Type B pancreatic cell (in vitro differentiated cells): ENCODE data around the gene FAM50B. TPM values are rescaled to one million over a fixed set of nuclear protein-coding genes. Genes with fewer than 3 reads are reported as not detected.

Experiments
- DNase-seq: peaks from one replicate; pipeline ENCODE4 v3.0.0; 2021; ENCODE audit warnings: mixed read lengths; ENCODE audit not compliant: unreplicated experiment; ENCODE audit errors: extremely low spot score
- H3K27ac Mint-ChIP-seq: 2 replicates; pipeline ENCODE4 v1.8.0; 2021; ENCODE audit warnings: mild to moderate bottlenecking, mixed read lengths
- H3K27me3 Mint-ChIP-seq: 2 replicates; pipeline ENCODE4 v1.8.0; 2021; ENCODE audit warnings: mixed read lengths
- H3K36me3 Mint-ChIP-seq: 2 replicates; pipeline ENCODE4 v1.8.0; 2021; ENCODE audit warnings: mixed read lengths
- H3K4me1 Mint-ChIP-seq: one replicate; pipeline ENCODE4 v1.8.0; 2021; ENCODE audit warnings: mixed read lengths; ENCODE audit not compliant: unreplicated experiment
- H3K4me3 Mint-ChIP-seq: 2 replicates; pipeline ENCODE4 v1.8.0; 2021; ENCODE audit warnings: mild to moderate bottlenecking, mixed read lengths
- H3K9me3 Mint-ChIP-seq: 2 replicates; pipeline ENCODE4 v1.8.0; 2021; ENCODE audit warnings: mixed read lengths
- CTCF ChIP-seq: fragments of 200-600 bp; sonication (generic); conservative IDR thresholded peaks from 2 replicates; pipeline ENCODE4 v1.5.0; 2021; ENCODE audit warnings: antibody characterized with exemption, mild to moderate bottlenecking
- total RNA-seq: library from RNA; stranded (reverse); gene quantifications from 2 replicates; pipeline ENCODE4 v1.2.1, GENCODE V29; 2021; ENCODE audit warnings: low replicate concordance

FAM50B gene
- total RNA-seq, 1 donor from 2014 or later: 1.8 TPM

- Mint-ChIP-seq H3K27me3 (no peaks in the 10 kb centered on the region), H3K27ac (peak overlapping the region; percentile 70), H3K9me3 (peaks cover 6% of the 10 kb centered on the region), H3K4me3 (peak overlapping the region; percentile 7), H3K36me3 (peaks cover 5% of the 10 kb centered on the region), H3K4me1 (peaks cover 5% of the 10 kb centered on the region)
- no peak for TF ChIP-seq CTCF
- DNase-seq: no peak
These were observed 1.7 kb upstream of the FAM50B start for GRCh38 chr6:3847521-3847920.

- Mint-ChIP-seq H3K4me3 (peak overlapping the region; percentile 87), H3K27me3 (no peaks in the 10 kb centered on the region), H3K27ac (peak overlapping the region; percentile 88), H3K4me1 (peaks cover 5% of the 10 kb centered on the region), H3K9me3 (peaks cover 6% of the 10 kb centered on the region), H3K36me3 (peaks cover 5% of the 10 kb centered on the region)
- no peak for TF ChIP-seq CTCF
- DNase-seq: no peak
These were observed 793 bp upstream of the FAM50B start for GRCh38 chr6:3848380-3848779.

- Mint-ChIP-seq H3K4me1 (peaks cover 5% of the 10 kb centered on the region), H3K9me3 (peaks cover 6% of the 10 kb centered on the region), H3K27ac (no peak overlapping the region), H3K4me3 (peak overlapping the region; percentile 70), H3K36me3 (peaks cover 5% of the 10 kb centered on the region), H3K27me3 (no peaks in the 10 kb centered on the region)
- DNase-seq: no peak
- TF ChIP-seq CTCF: no peak
These were observed 693 bp downstream of the FAM50B start for GRCh38 chr6:3849681-3850450.

GRCh38 chr6:3850451-3851203, 1.5 kb downstream of the FAM50B start:
- no peak for TF ChIP-seq CTCF
- Mint-ChIP-seq H3K27ac (no peak overlapping the region), H3K9me3 (peaks cover 6% of the 10 kb centered on the region), H3K27me3 (no peaks in the 10 kb centered on the region), H3K4me3 (peak overlapping the region; percentile 44), H3K36me3 (peaks cover 5% of the 10 kb centered on the region), H3K4me1 (peaks cover 5% of the 10 kb centered on the region)
- no peak for DNase-seq

- Mint-ChIP-seq H3K36me3 (peaks cover 5% of the 10 kb centered on the region), H3K9me3 (peaks cover 6% of the 10 kb centered on the region), H3K27me3 (no peaks in the 10 kb centered on the region), H3K27ac (no peak overlapping the region), H3K4me3 (no peak overlapping the region), H3K4me1 (peaks cover 5% of the 10 kb centered on the region)
- TF ChIP-seq CTCF: no peak
- no peak for DNase-seq
These were observed 2.7 kb downstream of the FAM50B start for GRCh38 chr6:3851839-3852238.
